HCT116 (cell line): Measurements from ENCODE around the gene SLC25A22. TPM values are rescaled to one million over a fixed set of nuclear protein-coding genes. Genes with fewer than 3 reads are reported as not detected.
A peak's percentile ranks its signal among the peaks of the same experiment; 100 is the strongest.

Source experiments
- ATAC-seq: fragments of 200-7000 bp; cut with Tn5 transposase; 2 replicates; pipeline ENCODE4 v1.9.1; 2020; ENCODE audit warnings: mild to moderate bottlenecking, moderate library complexity
- BruUV-seq: library from RNA; stranded (reverse); fragments of 400-500 nt; replicated peaks from 2 replicates; lab custom pipeline; 2021; lab: Mats Ljungman, UMichigan
- CTCF ChIA-PET: fragments of 300-600 bp; sonication (Branson Sonifier 250); formaldehyde crosslinking; loops from one replicate; lab custom pipeline; 2021; ENCODE audit warnings: antibody characterized with exemption; lab: Charles Lee
- POLR2A ChIA-PET: fragments of 300-600, 350-600 bp; sonication (Branson Sonifier 250); formaldehyde crosslinking; loops from one replicate; lab custom pipeline; 2021; ENCODE audit warnings: antibody characterized with exemption; lab: Charles Lee
- RAD21 ChIA-PET, 2 experiments: fragments of 300-600 bp; sonication (Branson Sonifier 250); formaldehyde crosslinking; loops; one replicate each; lab custom pipeline; 2023; ENCODE audit warnings: low total read pairs in 2 of 2; ENCODE audit not compliant: uncharacterized antibody in 2 of 2, unreplicated experiment in 2 of 2, low non-redundant PET in 1 of 2; lab: Charles Lee
- DNase-seq: peaks from one replicate; pipeline ENCODE4 v3.0.0-alpha.2; 2010; ENCODE audit warnings: low read depth, low spot score
- H2AFZ ChIP-seq: fragments of 200-600 bp; shearing (Covaris generic), sonication (generic); 2 replicates; pipeline ENCODE4 v1.6.1; 2017; ENCODE audit warnings: low read depth, mixed run types, mixed read lengths, antibody characterized with exemption, low read length; ENCODE audit not compliant: poor library complexity, severe bottlenecking
- H3K27ac ChIP-seq: 2 replicates; pipeline ENCODE4 v1.5.1; 2012; ENCODE audit warnings: low read depth, low read length
- H3K27me3 ChIP-seq: fragments of 200-600 bp; sonication (generic); 2 replicates; pipeline ENCODE4 v1.6.1; 2016; ENCODE audit warnings: mixed run types, low read length, mixed read lengths; ENCODE audit not compliant: insufficient read depth
- H3K36me3 ChIP-seq, 2 experiments: fragments of 200-500 bp in 1 of 2; fragments of 200-600 bp in 1 of 2; sonication (Bioruptor generic) in 1 of 2; sonication (generic) in 1 of 2; 2 replicates each; pipeline versions ENCODE4 v1.5.1 to v1.6.1; 2014 to 2016; ENCODE audit warnings: low read length in 2 of 2, inconsistent platforms in 1 of 2, mixed read lengths in 1 of 2, mixed run types in 1 of 2; ENCODE audit not compliant: insufficient read depth in 2 of 2, control insufficient read depth in 1 of 2
- H3K4me1 ChIP-seq, 2 experiments: fragments of 200-600 bp in 1 of 2; sonication (generic) in 1 of 2; 2 replicates each; pipeline versions ENCODE4 v1.5.1 to v1.6.1; 2012 to 2017; ENCODE audit warnings: low read length in 2 of 2, inconsistent platforms in 1 of 2, mild to moderate bottlenecking in 1 of 2, mixed read lengths in 1 of 2, mixed run types in 1 of 2, moderate library complexity in 1 of 2; ENCODE audit not compliant: insufficient read depth in 2 of 2, control insufficient read depth in 1 of 2
- H3K4me2 ChIP-seq: fragments of 200-600 bp; sonication (generic); 2 replicates; pipeline ENCODE4 v1.6.1; 2017; ENCODE audit warnings: mixed run types, low read length, mixed read lengths
- H3K4me3 ChIP-seq, 2 experiments: fragments of 200-600 bp in 1 of 2; sonication (generic) in 1 of 2; replicated peaks in 1 of 2; 2 replicates each; pipeline ENCODE4 v1.5.1; 2011 to 2016; ENCODE audit warnings: low read length in 2 of 2, control low read depth in 1 of 2, low read depth in 1 of 2, mild to moderate bottlenecking in 1 of 2, mixed read lengths in 1 of 2, mixed run types in 1 of 2
- H3K79me2 ChIP-seq: fragments of 200-600 bp; sonication (generic); 2 replicates; pipeline ENCODE4 v1.6.1; 2017; ENCODE audit warnings: mild to moderate bottlenecking, mixed run types, low read length, moderate library complexity, mixed read lengths; ENCODE audit not compliant: insufficient read depth
- H3K9ac ChIP-seq: fragments of 200-600 bp; sonication (generic); 2 replicates; pipeline ENCODE4 v1.6.1; 2016; ENCODE audit warnings: low read length, mixed read lengths
- H3K9me2 ChIP-seq: fragments of 200-600 bp; sonication (generic), shearing (Covaris generic); 2 replicates; pipeline ENCODE4 v1.6.1; 2017; ENCODE audit warnings: mixed run types, mild to moderate bottlenecking, moderate library complexity; ENCODE audit not compliant: insufficient read depth
- H3K9me3 ChIP-seq, 2 experiments: fragments of 200-500 bp in 1 of 2; fragments of 200-600 bp in 1 of 2; sonication (Bioruptor generic) in 1 of 2; sonication (generic) in 1 of 2; 2 replicates each; pipeline ENCODE4 v1.6.1; 2014 to 2017; ENCODE audit warnings: low read length in 2 of 2, mixed read lengths in 2 of 2, inconsistent platforms in 1 of 2, low read depth in 1 of 2, mild to moderate bottlenecking in 1 of 2, mixed run types in 1 of 2, moderate library complexity in 1 of 2; ENCODE audit not compliant: control insufficient read depth in 1 of 2, insufficient read depth in 1 of 2
- H4K20me1 ChIP-seq: fragments of 200-600 bp; sonication (generic), shearing (Covaris generic); 2 replicates; pipeline ENCODE4 v1.6.1; 2017; ENCODE audit warnings: mixed run types, mild to moderate bottlenecking, moderate library complexity; ENCODE audit not compliant: insufficient read depth
- EZH2 ChIP-seq: fragments of 200-600 bp; sonication (generic); IDR thresholded peaks from 2 replicates; pipeline ENCODE4 v1.6.1; 2017; ENCODE audit warnings: antibody characterized with exemption, mixed run types
- EZH2phosphoT487 ChIP-seq: fragments of 200-600 bp; IDR thresholded peaks from 2 replicates; pipeline ENCODE4 v1.6.1; 2018; ENCODE audit warnings: antibody characterized with exemption, borderline replicate concordance
- JUND ChIP-seq: IDR thresholded peaks from 2 replicates; pipeline ENCODE4 v1.6.1; 2012
- POLR2AphosphoS5 ChIP-seq: IDR thresholded peaks from 2 replicates; pipeline ENCODE4 v1.6.1; 2011; ENCODE audit warnings: mild to moderate bottlenecking, low read depth, low read length, moderate library complexity
- REST ChIP-seq: IDR thresholded peaks from 2 replicates; pipeline ENCODE4 v1.6.1; 2012; ENCODE audit warnings: low read depth
- SRF ChIP-seq: IDR thresholded peaks from 2 replicates; pipeline ENCODE4 v1.6.1; 2012; ENCODE audit warnings: low read depth
- intact Hi-C: fragments of 100-400 bp; cut with micrococcal nuclease; formaldehyde crosslinking; loops from 2 replicates; pipeline ENCODE4 v1.10.0; 2022
- total RNA-seq: library from RNA; stranded (reverse); gene quantifications from one replicate; pipeline ENCODE4 v1.2.1, GENCODE V29; 2021; ENCODE audit not compliant: unreplicated experiment
- TF ChIP-seq, protein P1 (sequence below): IDR thresholded peaks from 2 replicates; pipeline ENCODE4 v1.6.1; 2011; ENCODE audit warnings: mild to moderate bottlenecking, low read length, moderate library complexity; ENCODE audit not compliant: insufficient replicate concordance; ENCODE audit errors: extremely low read depth

SLC25A22 gene
- total RNA-seq, 1 experiment from 2014 or later: 62.0 TPM

GRCh38 chr11:803770-804598, 5.9 kb upstream of the SLC25A22 start:
- POLR2A ChIA-PET: interaction anchor here (1.5 kb wide), 1 partner anchor 31 kb away, joined by 3 read pairs; no protein-coding TSS in a partner anchor
- H3K9me3 ChIP-seq: no peaks in the 10 kb centered on the region
- DNase-seq: no peak
- H3K9ac ChIP-seq: peak overlapping the region; percentile 83
- BruUV-seq: no TSS peak
- H3K79me2 ChIP-seq: peaks cover 27% of the 10 kb centered on the region
- no peaks in the 10 kb centered on the region for H4K20me1 ChIP-seq
- intact Hi-C loops: no loop called here
- no peak overlapping the region for H2AFZ ChIP-seq
- H3K4me3 ChIP-seq: peak overlapping the region; percentile 66 to 72
- ATAC-seq: no peak
- CTCF ChIA-PET: no interaction called here
- H3K4me1 ChIP-seq: peaks cover 22 to 34% of the 10 kb centered on the region in 2 experiments
- TF ChIP-seq JUND (no peak), EZH2 (no peak), SRF (no peak), POLR2AphosphoS5 (no peak), REST (no peak), EZH2phosphoT487 (no peak)
- TF ChIP-seq, protein P1, sequence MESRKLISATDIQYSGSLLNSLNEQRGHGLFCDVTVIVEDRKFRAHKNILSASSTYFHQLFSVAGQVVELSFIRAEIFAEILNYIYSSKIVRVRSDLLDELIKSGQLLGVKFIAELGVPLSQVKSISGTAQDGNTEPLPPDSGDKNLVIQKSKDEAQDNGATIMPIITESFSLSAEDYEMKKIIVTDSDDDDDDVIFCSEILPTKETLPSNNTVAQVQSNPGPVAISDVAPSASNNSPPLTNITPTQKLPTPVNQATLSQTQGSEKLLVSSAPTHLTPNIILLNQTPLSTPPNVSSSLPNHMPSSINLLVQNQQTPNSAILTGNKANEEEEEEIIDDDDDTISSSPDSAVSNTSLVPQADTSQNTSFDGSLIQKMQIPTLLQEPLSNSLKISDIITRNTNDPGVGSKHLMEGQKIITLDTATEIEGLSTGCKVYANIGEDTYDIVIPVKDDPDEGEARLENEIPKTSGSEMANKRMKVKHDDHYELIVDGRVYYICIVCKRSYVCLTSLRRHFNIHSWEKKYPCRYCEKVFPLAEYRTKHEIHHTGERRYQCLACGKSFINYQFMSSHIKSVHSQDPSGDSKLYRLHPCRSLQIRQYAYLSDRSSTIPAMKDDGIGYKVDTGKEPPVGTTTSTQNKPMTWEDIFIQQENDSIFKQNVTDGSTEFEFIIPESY: no peak
- TF ChIP-seq, all 23 proteins: peak for 0
- H3K27ac ChIP-seq: peak overlapping the region; percentile 93
- H3K4me2 ChIP-seq: peak overlapping the region; percentile 87
- no peaks in the 10 kb centered on the region for H3K27me3 ChIP-seq
- H3K9me2 ChIP-seq: no peaks in the 10 kb centered on the region
- RAD21 ChIA-PET: no interaction called here
- H3K36me3 ChIP-seq: peaks cover 0 to 9% of the 10 kb centered on the region in 2 experiments; a peak in 1 of 4 replicates
